ENCODE data around the gene PTCH2. TPM values are rescaled to one million over a fixed set of nuclear protein-coding genes. Genes with fewer than 3 reads are reported as not detected.

Gene PTCH2
- total RNA-seq, 1 donor from 2014 or later = 1.4 TPM

DNA sequence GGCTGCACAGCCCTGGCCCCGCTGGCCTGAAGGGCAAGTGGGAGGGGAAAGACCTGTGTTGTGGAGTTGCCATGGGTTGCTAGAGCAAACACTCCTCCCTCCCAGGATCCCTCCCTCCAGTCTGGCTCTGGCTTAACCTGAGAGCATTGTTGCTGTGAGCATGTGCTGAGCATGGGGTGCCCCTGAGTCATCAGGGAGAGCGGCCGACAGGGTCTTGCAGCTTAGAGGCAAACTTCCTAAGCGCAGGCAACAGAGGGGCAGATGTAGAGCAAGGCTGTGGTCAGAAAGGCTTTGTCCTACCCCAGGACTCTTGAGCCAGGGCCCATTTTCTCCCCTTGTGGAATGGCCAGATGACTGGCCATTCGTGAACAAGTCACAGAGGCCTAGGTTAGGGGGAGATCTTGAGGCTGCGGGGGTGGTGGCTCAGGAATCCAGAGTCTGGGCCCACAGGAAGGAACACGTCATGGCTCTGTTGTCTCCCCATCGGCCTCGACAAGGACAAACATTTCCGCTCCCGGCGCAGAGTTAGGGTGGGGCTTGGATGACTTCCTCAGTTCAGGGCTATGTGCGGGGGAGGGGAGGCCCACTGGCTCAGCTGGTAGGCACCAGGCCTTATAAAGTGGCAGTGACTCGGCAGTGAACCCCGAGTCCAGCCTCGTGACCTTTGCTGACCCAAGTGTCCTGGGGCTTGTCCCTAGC lies 35.5 kb downstream of the PTCH2 start:
- Mint-ChIP-seq H3K27ac (ENCODE audit: unreplicated experiment) (peak overlapping the region; percentile 100), H3K27me3 (ENCODE audit: unreplicated experiment) (no peaks in the 10 kb centered on the region), H3K9me3 (ENCODE audit: unreplicated experiment) (no peaks in the 10 kb centered on the region), H3K36me3 (ENCODE audit: unreplicated experiment) (peaks cover 16% of the 10 kb centered on the region), H3K4me3 (ENCODE audit: unreplicated experiment) (peak overlapping the region; percentile 71), H3K4me1 (ENCODE audit: unreplicated experiment) (peaks cover 76% of the 10 kb centered on the region)
- DNase-seq (ENCODE audit: extremely low spot score, unreplicated experiment) = peak; percentile 97
- TF ChIP-seq, protein P1, sequence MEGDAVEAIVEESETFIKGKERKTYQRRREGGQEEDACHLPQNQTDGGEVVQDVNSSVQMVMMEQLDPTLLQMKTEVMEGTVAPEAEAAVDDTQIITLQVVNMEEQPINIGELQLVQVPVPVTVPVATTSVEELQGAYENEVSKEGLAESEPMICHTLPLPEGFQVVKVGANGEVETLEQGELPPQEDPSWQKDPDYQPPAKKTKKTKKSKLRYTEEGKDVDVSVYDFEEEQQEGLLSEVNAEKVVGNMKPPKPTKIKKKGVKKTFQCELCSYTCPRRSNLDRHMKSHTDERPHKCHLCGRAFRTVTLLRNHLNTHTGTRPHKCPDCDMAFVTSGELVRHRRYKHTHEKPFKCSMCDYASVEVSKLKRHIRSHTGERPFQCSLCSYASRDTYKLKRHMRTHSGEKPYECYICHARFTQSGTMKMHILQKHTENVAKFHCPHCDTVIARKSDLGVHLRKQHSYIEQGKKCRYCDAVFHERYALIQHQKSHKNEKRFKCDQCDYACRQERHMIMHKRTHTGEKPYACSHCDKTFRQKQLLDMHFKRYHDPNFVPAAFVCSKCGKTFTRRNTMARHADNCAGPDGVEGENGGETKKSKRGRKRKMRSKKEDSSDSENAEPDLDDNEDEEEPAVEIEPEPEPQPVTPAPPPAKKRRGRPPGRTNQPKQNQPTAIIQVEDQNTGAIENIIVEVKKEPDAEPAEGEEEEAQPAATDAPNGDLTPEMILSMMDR (IDR thresholded peaks at IDR 0.05) = no peak

DNA sequence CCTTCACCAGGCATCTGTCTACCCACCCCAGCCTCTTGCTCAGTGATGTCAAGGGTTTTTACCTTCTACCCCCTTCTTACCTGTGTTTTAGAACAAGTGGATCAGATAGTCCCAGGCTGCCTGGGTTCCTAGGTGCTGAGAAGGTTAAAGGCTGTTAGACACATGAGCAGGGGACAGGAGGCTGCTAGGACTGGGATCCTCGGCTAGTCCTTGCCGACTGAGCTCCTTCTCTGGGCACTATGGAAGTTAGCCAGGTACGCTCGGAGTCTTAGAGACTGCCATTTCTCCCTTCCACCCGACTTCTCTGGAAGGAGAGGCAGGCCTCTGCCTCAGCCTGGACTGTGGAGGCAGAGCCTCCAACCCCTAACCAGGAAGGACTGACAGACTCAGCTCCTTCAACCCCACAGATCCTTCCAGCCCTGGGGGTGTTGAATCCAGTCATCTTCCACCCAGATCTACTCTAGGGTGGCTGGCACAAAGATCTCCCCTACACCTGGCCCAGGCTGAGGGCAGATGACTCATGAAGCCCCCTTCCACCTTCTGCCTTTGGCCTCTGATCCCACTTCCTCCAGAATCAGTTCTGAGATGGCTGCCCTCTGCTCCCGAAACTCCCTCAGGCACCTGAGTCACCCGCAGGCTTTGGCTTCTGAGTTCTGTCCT lies 36.2 kb downstream of the PTCH2 start, which contains the start of gene DYNLT4:
DYNLT4 (minus strand) TSS at position 648 of the 660 bp plus-strand sequence. CDS start 683 bp downstream, outside the sequence.
- Mint-ChIP-seq H3K36me3 (ENCODE audit: unreplicated experiment) (peaks cover 20% of the 10 kb centered on the region), H3K9me3 (ENCODE audit: unreplicated experiment) (no peaks in the 10 kb centered on the region), H3K27ac (ENCODE audit: unreplicated experiment) (peak within 1 kb of the TSS; percentile 100), H3K27me3 (ENCODE audit: unreplicated experiment) (no peaks in the 10 kb centered on the region), H3K4me3 (ENCODE audit: unreplicated experiment) (peak within 1 kb of the TSS; percentile 71), H3K4me1 (ENCODE audit: unreplicated experiment) (peaks cover 76% of the 10 kb centered on the region)
- TF ChIP-seq, protein P1 (IDR thresholded peaks at IDR 0.05) = no peak
- no peak for DNase-seq (ENCODE audit: extremely low spot score, unreplicated experiment)

DNA sequence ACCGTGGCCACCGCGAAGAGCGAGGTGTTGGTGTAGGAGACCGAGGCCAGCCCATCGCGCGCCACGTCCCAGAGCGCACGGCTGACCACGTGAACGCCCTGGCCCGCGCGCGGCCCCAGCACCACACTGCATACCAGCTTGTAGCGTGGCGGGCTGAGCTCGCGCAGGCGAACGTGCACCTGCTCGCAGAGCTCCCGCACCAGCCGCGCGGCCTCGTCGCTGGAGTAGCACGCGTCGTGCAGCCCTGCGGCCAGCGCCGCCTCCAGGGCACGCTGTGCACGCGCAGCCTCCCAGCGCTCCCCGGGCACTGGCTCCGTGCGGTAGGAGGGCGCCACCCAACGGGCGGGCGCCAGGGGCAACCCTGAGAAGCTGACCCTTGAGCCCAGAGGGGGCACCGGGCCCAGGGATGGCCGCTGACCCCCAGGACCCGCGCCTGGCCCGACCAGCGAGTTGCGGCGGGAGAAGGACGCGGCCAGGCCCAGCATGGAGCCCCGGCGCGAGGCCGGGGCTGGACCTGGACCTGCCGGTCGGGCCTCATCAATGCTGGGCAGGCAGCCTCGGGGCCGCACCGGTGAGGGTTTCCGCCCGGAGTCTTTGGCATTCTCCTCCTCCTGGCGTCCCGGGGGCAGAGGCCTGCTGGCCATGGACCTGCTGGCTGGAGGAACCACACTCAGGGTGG lies 36.9 kb downstream of the PTCH2 start:
- Mint-ChIP-seq H3K4me3 (ENCODE audit: unreplicated experiment) (no peak overlapping the region), H3K4me1 (ENCODE audit: unreplicated experiment) (peaks cover 71% of the 10 kb centered on the region), H3K27ac (ENCODE audit: unreplicated experiment) (peak overlapping the region; percentile 100)

DNA sequence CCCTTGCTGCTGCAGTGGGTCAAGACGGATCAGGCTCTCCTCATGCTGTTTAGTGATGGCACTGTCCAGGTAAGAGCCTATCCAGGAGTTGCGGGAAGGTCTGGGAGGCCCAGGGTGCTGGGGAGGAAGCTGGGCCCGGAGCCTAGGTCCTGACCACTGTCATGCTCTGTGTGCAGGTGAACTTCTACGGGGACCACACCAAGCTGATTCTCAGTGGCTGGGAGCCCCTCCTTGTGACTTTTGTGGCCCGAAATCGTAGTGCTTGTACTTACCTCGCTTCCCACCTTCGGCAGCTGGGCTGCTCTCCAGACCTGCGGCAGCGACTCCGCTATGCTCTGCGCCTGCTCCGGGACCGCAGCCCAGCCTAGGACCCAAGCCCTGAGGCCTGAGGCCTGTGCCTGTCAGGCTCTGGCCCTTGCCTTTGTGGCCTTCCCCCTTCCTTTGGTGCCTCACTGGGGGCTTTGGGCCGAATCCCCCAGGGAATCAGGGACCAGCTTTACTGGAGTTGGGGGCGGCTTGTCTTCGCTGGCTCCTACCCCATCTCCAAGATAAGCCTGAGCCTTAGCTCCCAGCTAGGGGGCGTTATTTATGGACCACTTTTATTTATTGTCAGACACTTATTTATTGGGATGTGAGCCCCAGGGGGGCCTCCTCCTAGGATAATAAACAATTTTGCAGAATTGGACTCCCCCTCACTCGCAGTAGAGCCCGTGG lies 37.6 kb downstream of the PTCH2 start:
- H3K27ac Mint-ChIP-seq (ENCODE audit: unreplicated experiment) = peak overlapping the region; percentile 76
- DNase-seq (ENCODE audit: extremely low spot score, unreplicated experiment) = no peak
- TF ChIP-seq, protein P1 (IDR thresholded peaks at IDR 0.05) = peak; percentile 6
- peaks cover 67% of the 10 kb centered on the region for H3K4me1 Mint-ChIP-seq (ENCODE audit: unreplicated experiment)
- H3K9me3 Mint-ChIP-seq (ENCODE audit: unreplicated experiment) = no peaks in the 10 kb centered on the region
- no peaks in the 10 kb centered on the region for H3K27me3 Mint-ChIP-seq (ENCODE audit: unreplicated experiment)
- H3K4me3 Mint-ChIP-seq (ENCODE audit: unreplicated experiment) = no peak overlapping the region
- peaks cover 24% of the 10 kb centered on the region for H3K36me3 Mint-ChIP-seq (ENCODE audit: unreplicated experiment)

More for the DNA sequence above, 36.9 kb downstream of the PTCH2 start:
- TF ChIP-seq, protein P1 (IDR thresholded peaks at IDR 0.05) = no peak
- DNase-seq (ENCODE audit: extremely low spot score, unreplicated experiment) = no peak
- Mint-ChIP-seq H3K27me3 (ENCODE audit: unreplicated experiment) (no peaks in the 10 kb centered on the region), H3K36me3 (ENCODE audit: unreplicated experiment) (peaks cover 22% of the 10 kb centered on the region), H3K9me3 (ENCODE audit: unreplicated experiment) (no peaks in the 10 kb centered on the region)
